ENCODE data around the gene KCTD3. TPM values are rescaled to one million over a fixed set of nuclear protein-coding genes. Genes with fewer than 3 reads are reported as not detected.

Gene KCTD3
- total RNA-seq, 1 experiment from 2014 or later = 46.7 TPM

GRCh38 chr1:215600867-215601266 lies 33.8 kb downstream of the KCTD3 start:
- POLR2A ChIA-PET = no interaction called here
- H3K36me3 ChIP-seq (ENCODE audit: control insufficient read depth in 1 of 2, insufficient read depth in 2 of 2, low read length in 2 of 2) = peaks cover 10 to 11% of the 10 kb centered on the region in 2 experiments; a peak in 2 of 4 replicates

More at GRCh38 chr1:215600867-215601266, 33.8 kb downstream of the KCTD3 start:
- ATAC-seq (no peak), DNase-seq (ENCODE audit: low read depth, low spot score) (no peak)
- H3K27ac ChIP-seq (ENCODE audit: low read depth, low read length) = no peak overlapping the region
- H3K4me1 ChIP-seq (ENCODE audit: control insufficient read depth in 1 of 2, insufficient read depth in 2 of 2, low read length in 2 of 2) = no peaks in the 10 kb centered on the region; a peak in 1 of 4 replicates
- H3K4me2 ChIP-seq (ENCODE audit: low read length) = no peak overlapping the region
- RAD21 ChIA-PET (ENCODE audit: low non-redundant PET in 1 of 2, low total read pairs in 2 of 2, uncharacterized antibody in 2 of 2, unreplicated experiment in 2 of 2) = no interaction called here
- H4K20me1 ChIP-seq (ENCODE audit: insufficient read depth) = no peaks in the 10 kb centered on the region
- no peak overlapping the region for H3K4me3 ChIP-seq (replicated peaks in 1 of 2; ENCODE audit: low read depth in 1 of 2, low read length in 2 of 2)
- no peak overlapping the region for H2AFZ ChIP-seq (ENCODE audit: low read depth, low read length, poor library complexity, severe bottlenecking)
- H3K9me2 ChIP-seq (ENCODE audit: insufficient read depth) = no peaks in the 10 kb centered on the region
- no peak overlapping the region for H3K9ac ChIP-seq (ENCODE audit: low read length)
- BruUV-seq (replicated peaks) = no TSS peak
- H3K9me3 ChIP-seq (ENCODE audit: control insufficient read depth in 1 of 2, insufficient read depth in 1 of 2, low read depth in 1 of 2, low read length in 2 of 2) = no peaks in the 10 kb centered on the region
- H3K27me3 ChIP-seq (ENCODE audit: insufficient read depth, low read length) = no peaks in the 10 kb centered on the region
- TF ChIP-seq YY1 (IDR thresholded peaks at IDR 0.05; ENCODE audit: extremely low read depth, insufficient replicate concordance, low read depth, low read length) = no peak
- TF ChIP-seq RAD21 (IDR thresholded peaks at IDR 0.05; ENCODE audit: low read depth) = no peak
- no peak for TF ChIP-seq CEBPB (IDR thresholded peaks at IDR 0.05; ENCODE audit: low read depth)
- TF ChIP-seq EZH2 (IDR thresholded peaks at IDR 0.05) = no peak
- TF ChIP-seq CTCF (IDR thresholded peaks at IDR 0.05 in 2 of 3, conservative IDR thresholded peaks at IDR 0.05 in 1 of 3; ENCODE audit: borderline replicate concordance in 1 of 3, insufficient read depth in 1 of 3, low read depth in 2 of 3, low read length in 2 of 3) = no peak
- TF ChIP-seq ATF3 (IDR thresholded peaks at IDR 0.05) = no peak
- no peak for TF ChIP-seq FOSL1 (IDR thresholded peaks at IDR 0.05; ENCODE audit: low read depth)
- TF ChIP-seq ZBTB33 (IDR thresholded peaks at IDR 0.05; ENCODE audit: extremely low read depth, insufficient replicate concordance, low read length) = no peak
- TF ChIP-seq SIN3A (IDR thresholded peaks at IDR 0.05; ENCODE audit: low read depth) = no peak
- TF ChIP-seq EZH2phosphoT487 (IDR thresholded peaks at IDR 0.05; ENCODE audit: borderline replicate concordance) = no peak
- no peak for TF ChIP-seq EGR1 (IDR thresholded peaks at IDR 0.05; ENCODE audit: low read depth)
- no peak for TF ChIP-seq POLR2A (IDR thresholded peaks at IDR 0.05; ENCODE audit: borderline replicate concordance, extremely low read depth, insufficient read depth, insufficient read length)
- TF ChIP-seq ZNF274 (IDR thresholded peaks at IDR 0.05; ENCODE audit: low read depth, low read length) = no peak
- CTCF ChIA-PET = no interaction called here
- intact Hi-C loops (cut with micrococcal nuclease) = no loop called here
- no peaks in the 10 kb centered on the region for H3K79me2 ChIP-seq (ENCODE audit: insufficient read depth, low read length)
